Activated gamma-delta T cell treated with Interleukin-2 at 50 U/mL for 16 hours (primary cell): ENCODE measurements around the gene NEK1.
"Not testable (repeated sequence)": the region's sequence is repeated elsewhere in the genome, so short reads cannot be mapped to it uniquely, and the experiment has no call there.

Source experiments
- DNase-seq: peaks from one replicate; pipeline ENCODE4 v3.0.0-alpha.2; 2020

Gene NEK1

GRCh38 chr4:169601016-169601771 lies 11.2 kb downstream of the NEK1 start:
- no peak for DNase-seq

- DNase-seq = no peak
Measured at GRCh38 chr4:169594560-169595195, 17.7 kb downstream of the NEK1 start.

GRCh38 chr4:169593050-169593560 lies 19.3 kb downstream of the NEK1 start:
- DNase-seq = no peak

GRCh38 chr4:169583563-169583962 lies 28.8 kb downstream of the NEK1 start:
- no peak for DNase-seq

- no peak for DNase-seq
Measured at GRCh38 chr4:169582706-169583105, 29.7 kb downstream of the NEK1 start.

GRCh38 chr4:169582203-169582602 lies 30.2 kb downstream of the NEK1 start:
- DNase-seq = no peak

- DNase-seq = no peak
Measured at GRCh38 chr4:169573889-169574288, 38.5 kb downstream of the NEK1 start.

GRCh38 chr4:169571435-169571834 lies 40.9 kb downstream of the NEK1 start:
- no peak for DNase-seq

GRCh38 chr4:169571012-169571411 lies 41.4 kb downstream of the NEK1 start:
- not testable (repeated sequence) for DNase-seq

GRCh38 chr4:169570266-169570665 lies 42.1 kb downstream of the NEK1 start:
- DNase-seq = not testable (repeated sequence)

GRCh38 chr4:169569188-169569587 lies 43.2 kb downstream of the NEK1 start:
- not testable (repeated sequence) for DNase-seq

- DNase-seq = no peak
Measured at GRCh38 chr4:169567916-169568315, 44.5 kb downstream of the NEK1 start.

- DNase-seq = peak; percentile 14
Measured at GRCh38 chr4:169566021-169566818, 46.2 kb downstream of the NEK1 start.

- no peak for DNase-seq
Measured at GRCh38 chr4:169565606-169566005, 46.8 kb downstream of the NEK1 start.

GRCh38 chr4:169557061-169557636 lies 55.2 kb downstream of the NEK1 start:
- DNase-seq = no peak

- DNase-seq = not testable (repeated sequence)
Measured at GRCh38 chr4:169546548-169546947, 65.8 kb downstream of the NEK1 start.

GRCh38 chr4:169540774-169541173 lies 71.6 kb downstream of the NEK1 start:
- no peak for DNase-seq

GRCh38 chr4:169530048-169530447 lies 82.3 kb downstream of the NEK1 start:
- DNase-seq = no peak

GRCh38 chr4:169523796-169524195 lies 88.6 kb downstream of the NEK1 start:
- DNase-seq = no peak

- DNase-seq = no peak
Measured at GRCh38 chr4:169510617-169511016, 101.8 kb downstream of the NEK1 start.

GRCh38 chr4:169506903-169507302 lies 105.5 kb downstream of the NEK1 start:
- DNase-seq = no peak

- not testable (repeated sequence) for DNase-seq
Measured at GRCh38 chr4:169499907-169500306, 112.5 kb downstream of the NEK1 start.

- DNase-seq = not testable (repeated sequence)
Measured at GRCh38 chr4:169494234-169494633, 118.1 kb downstream of the NEK1 start.
